Activated gamma-delta T cell treated with Interleukin-2 at 50 U/mL for 16 hours (primary cell): Measurements from ENCODE around the gene YIPF2.
"Not testable (repeated sequence)": the region's sequence is repeated elsewhere in the genome, so short reads cannot be mapped to it uniquely, and the experiment has no call there.

ENCODE experiments used
- DNase-seq: peaks from one replicate; pipeline ENCODE4 v3.0.0-alpha.2; 2020

Gene YIPF2

DNA sequence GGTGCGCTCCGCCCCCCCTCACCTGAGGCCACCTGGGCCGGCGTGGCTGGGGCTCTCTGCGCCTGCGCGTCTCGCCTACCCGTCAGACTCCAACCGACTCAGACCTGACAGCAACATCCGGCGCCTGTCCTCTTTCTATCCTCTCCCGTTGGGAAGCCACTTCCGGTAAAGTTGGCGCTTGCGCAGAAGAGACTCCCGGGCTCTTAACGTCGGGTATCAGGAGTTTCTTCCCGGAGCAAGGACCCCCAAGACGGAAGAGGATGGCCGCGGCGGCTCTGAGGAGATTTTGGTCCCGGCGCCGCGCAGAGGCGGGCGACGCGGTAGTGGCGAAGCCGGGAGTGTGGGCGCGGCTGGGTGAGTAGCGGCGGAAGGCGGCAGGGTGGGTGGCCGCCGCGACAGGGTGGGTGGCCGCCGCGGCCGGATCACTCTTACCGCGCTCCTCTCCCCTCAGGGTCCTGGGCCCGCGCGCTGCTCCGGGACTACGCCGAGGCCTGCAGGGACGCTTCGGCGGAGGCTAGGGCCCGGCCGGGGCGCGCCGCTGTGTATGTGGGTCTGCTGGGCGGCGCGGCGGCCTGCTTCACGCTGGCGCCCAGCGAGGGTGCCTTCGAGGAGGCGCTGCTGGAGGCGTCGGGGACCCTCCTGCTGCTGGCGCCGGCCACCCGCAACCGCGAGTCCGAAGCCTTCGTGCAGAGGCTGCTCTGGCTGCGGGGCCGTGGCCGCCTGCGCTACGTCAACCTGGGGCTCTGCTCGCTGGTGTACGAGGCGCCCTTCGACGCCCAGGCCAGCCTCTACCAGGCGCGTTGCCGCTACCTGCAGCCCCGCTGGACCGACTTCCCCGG, at the start of gene YIPF2, which contains the start of gene TIMM29:
Gene YIPF2 (minus strand): TSS at position 77 of the 839 bp plus-strand sequence. CDS start 229 bp downstream, outside the sequence.
Gene TIMM29 (plus strand): TSS at position 249 of the 839 bp plus-strand sequence. CDS start 12 bp downstream, at position 261.
- DNase-seq = peak; percentile 93

GRCh38 chr19:10977742-10978092, 49.3 kb upstream of the YIPF2 start:
- no peak for DNase-seq

DNA sequence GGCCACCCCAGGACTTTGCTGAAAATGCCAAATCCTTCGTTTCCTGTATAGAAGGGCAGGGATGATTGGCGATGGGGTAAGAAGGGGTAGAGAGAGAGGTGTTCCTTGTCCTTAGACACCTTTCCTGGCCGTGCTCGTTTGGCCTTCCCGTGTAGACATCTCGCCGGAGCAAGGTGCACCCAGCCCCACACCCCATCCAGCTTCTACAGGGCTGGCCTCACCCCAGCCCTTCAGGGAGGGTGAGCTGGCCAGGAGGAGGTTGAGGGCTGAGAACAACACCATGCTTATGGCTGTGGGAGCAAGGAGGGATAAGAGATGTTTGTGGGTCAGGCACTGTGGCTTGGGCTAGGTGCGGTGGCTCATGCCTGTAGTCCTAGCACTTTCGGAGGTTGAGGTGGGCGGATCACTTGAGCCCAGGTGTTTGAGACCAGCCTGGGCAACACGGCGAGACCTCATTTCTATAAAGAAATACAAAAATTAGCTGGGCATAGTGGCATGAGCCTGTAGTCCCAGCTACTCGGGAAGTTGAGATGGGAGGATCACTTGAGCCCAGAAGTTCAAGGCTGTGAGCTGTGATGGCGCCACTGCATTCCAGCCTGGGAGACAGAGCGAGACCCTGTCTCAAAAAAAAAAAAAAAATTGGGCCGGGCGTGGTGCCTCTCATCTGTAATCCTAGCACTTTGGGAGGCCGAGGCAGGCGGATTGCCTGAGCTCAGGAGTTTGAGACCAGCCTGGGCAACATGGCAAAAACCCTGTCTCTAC, 47.9 kb upstream of the YIPF2 start:
- no peak for DNase-seq

DNA sequence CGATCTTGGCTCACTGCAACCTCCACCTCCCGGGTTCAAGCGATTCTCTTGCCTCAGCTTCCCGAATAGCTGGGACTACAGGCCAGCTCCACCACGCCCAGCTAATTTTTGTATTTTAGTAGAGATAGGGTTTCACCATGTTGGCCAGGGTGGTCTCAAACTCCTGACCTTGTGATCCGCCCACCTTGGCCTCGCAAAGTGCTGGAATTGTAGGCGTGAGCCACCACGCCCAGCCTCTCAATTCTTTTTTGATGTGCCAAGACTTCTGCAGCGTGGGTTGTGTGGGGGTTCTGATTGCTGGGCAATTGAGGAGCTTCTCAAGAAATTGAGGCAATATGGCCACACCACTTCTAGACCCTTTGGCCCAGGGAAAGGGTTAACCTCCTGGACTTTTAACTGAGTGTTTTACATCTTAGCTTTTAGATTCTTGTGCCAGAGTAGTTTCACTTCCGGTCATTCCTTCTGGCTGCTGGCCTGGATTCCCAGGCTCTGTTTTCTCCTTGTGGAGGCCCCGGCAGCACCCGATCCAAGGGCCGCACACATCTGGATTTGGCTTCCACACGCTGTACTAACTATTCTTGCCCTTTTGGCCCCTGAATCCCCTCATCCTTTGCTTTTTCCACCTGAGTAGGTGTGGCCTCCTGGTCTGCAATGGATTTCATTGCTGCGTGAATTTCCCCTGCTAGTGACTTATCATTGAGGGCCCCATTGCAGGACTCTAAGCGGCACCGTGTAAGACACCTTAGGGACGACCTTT, 47.1 kb upstream of the YIPF2 start:
- DNase-seq = no peak

GRCh38 chr19:10971107-10971726, 42.8 kb upstream of the YIPF2 start:
- DNase-seq = no peak

- DNase-seq = no peak
These were observed 40.2 kb upstream of the YIPF2 start for GRCh38 chr19:10968527-10969135.

- DNase-seq = no peak
These were observed 38.4 kb upstream of the YIPF2 start for GRCh38 chr19:10966809-10967208.

DNA sequence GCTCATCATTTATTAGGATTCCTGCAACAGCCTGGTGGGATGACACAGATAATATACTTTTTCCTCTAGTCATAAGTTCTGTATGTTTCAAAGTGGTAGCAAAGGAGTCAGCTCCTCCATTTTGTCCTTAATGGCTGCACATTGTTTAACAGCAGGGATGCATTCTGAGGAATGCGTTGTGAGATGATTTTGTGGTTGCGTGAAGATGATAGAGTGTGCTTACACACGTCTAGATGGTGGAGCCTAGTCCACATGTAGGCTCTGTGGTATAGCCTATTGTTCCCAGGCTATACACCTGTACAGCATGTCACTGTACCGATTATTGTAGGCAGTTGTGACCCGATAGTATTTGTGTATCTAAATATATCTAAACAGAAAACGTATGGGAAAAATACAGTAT, 37.0 kb upstream of the YIPF2 start:
- no peak for DNase-seq

GRCh38 chr19:10964903-10965302, 36.5 kb upstream of the YIPF2 start:
- DNase-seq = no peak

DNA sequence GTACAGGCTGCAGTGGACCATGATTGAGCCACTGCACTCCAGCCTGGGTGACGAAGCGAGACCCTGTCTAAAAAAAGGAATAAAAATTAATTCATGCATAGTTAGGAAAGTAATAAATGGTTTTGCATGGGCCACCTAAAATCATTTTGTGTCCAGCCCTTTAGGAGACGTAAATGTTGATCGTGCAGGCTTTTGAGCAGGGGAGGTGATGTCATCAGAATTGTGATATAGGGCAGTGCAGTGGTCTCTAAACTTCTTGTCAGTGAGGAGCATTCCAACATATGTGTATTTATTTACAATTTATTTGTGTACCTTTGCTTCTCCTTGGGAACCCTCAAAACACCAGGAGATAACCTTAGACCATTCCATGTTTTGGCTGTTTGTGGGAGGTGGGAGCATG, 35.4 kb upstream of the YIPF2 start:
- no peak for DNase-seq

DNA sequence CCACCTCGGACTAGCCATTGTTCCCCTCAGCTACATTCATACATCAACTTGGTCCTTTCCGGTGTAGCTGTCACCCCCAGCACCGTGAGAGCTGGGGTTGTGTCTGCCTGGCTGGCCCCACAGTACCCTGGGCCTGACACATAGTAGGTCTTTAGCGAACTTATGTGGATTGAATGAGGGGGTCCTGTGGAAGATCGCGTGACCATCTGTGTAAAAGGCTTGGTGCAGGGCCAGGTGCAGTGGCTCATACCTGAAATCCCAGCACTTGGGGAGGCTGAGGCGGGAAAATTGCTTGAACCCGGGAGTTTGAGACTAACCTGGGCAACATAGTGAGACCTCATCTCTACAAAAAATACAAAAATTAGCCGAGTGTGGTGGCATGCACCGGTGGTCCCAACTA, 34.4 kb upstream of the YIPF2 start:
- no peak for DNase-seq

GRCh38 chr19:10961073-10961860, 32.8 kb upstream of the YIPF2 start:
- DNase-seq = no peak

DNA sequence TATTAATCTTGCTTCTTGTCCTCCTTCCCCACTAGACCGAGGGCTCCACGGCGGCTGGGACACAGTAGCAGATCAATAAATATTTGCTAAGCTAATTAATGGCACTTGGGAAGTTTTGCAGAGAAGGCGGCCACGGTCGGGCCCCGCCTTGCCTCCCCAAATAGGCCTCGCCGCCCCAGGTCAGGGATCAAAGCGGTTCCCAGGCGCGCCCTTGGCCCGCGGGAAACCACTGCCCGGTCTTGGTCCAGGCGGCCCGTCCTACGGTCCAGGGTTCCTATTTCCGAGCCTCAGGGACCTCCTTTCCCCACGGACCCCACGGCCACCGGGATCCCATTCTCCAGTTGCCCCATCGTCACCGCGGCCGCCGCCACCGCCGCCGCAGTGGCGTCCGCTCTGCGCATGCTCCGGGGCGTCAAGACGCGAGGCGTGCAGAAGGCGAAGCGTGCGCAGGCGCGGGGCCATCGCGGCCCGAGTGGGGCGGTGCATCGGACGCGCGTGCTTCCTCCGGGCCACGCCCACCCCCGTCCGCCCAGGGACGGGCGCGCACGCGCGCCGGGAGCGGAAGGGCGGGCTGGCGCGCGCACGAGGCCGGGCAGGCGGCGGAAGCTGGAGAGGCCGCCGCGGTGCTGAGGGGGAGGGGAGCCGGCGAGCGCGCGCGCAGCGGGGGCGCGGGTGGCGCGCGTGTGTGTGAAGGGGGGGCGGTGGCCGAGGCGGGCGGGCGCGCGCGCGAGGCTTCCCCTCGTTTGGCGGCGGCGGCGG, 32.1 kb upstream of the YIPF2 start, which contains the start of gene SMARCA4:
Gene SMARCA4 (plus strand): TSS at position 717 of the 759 bp plus-strand sequence. CDS start 23,122 bp downstream, outside the sequence.
- DNase-seq = peak; percentile 98

GRCh38 chr19:10959277-10959968, 31.0 kb upstream of the YIPF2 start:
- DNase-seq = not testable (repeated sequence)

- no peak for DNase-seq
These were observed 24.4 kb upstream of the YIPF2 start for GRCh38 chr19:10952809-10953208.

- no peak for DNase-seq
These were observed 18.7 kb upstream of the YIPF2 start for GRCh38 chr19:10946958-10947657.

DNA sequence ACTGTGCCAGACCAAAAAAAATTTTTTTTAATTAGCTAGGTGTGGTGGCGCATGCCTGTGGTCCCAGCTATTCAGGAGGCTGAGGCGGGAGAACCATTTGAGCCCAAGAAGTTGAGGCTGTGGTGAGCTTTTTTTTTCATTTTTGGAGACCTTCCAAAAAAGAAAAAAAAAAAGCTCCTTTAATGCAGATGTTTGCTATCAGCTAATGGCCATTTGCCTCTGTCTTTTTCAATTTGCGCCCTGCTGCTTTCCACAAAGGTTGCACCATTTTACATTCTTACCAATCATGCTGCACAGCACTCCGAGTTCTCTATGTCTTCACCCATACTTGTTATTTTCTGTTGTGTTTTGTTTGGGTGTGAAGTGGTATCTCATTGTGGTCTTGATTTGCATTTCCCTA, 16.8 kb upstream of the YIPF2 start:
- no peak for DNase-seq

- DNase-seq = not testable (repeated sequence)
These were observed 15.0 kb upstream of the YIPF2 start for GRCh38 chr19:10943412-10943811.

DNA sequence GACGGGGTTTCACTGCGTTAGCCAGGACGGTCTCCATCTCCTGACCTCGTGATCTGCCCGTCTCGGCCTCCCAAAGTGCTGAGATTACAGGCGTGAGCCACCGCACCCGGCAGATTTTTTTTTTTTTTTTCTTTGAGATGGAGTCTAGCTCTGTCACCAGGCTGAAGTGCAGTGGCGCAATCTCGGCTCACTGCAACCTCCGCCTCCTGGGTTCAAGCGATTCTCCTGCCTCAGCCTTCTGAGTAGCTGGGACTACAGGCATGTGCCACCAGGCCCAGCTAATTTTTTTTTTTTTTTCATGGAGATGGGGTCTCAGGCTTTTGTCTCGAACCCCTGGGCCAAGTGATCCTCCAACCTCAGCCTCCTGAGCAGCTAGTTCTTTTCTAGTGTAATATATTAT, 13.2 kb upstream of the YIPF2 start:
- DNase-seq = not testable (repeated sequence)
